KMS-11 (cell line): ENCODE data around the gene THEMIS.

ENCODE experiments used
- H2AFZ ChIP-seq: fragments of 200-600 bp; sonication (generic); 2 replicates; pipeline ENCODE4 v1.6.1; 2016; ENCODE audit warnings: antibody characterized with exemption, mixed run types, low read depth
- H3K27ac ChIP-seq: fragments of 200-600 bp; sonication (generic); 2 replicates; pipeline ENCODE4 v1.6.1; 2016; ENCODE audit warnings: mild to moderate bottlenecking, mixed run types
- H3K27me3 ChIP-seq: fragments of 200-600 bp; sonication (generic); 2 replicates; pipeline ENCODE4 v1.6.1; 2017; ENCODE audit warnings: mild to moderate bottlenecking, low read depth, mixed run types, moderate library complexity; ENCODE audit not compliant: insufficient read depth
- H3K36me3 ChIP-seq: fragments of 200-600 bp; sonication (generic); 2 replicates; pipeline ENCODE4 v1.6.1; 2017; ENCODE audit warnings: mild to moderate bottlenecking, mixed run types; ENCODE audit not compliant: insufficient read depth
- H3K4me1 ChIP-seq: fragments of 200-600 bp; sonication (generic); 2 replicates; pipeline ENCODE4 v1.6.1; 2016; ENCODE audit warnings: mild to moderate bottlenecking, low read depth, mixed run types; ENCODE audit not compliant: poor library complexity, severe bottlenecking
- H3K4me2 ChIP-seq: fragments of 200-600 bp; sonication (generic); 2 replicates; pipeline ENCODE4 v1.7.0; 2016; ENCODE audit warnings: mild to moderate bottlenecking, mixed run types
- H3K4me3 ChIP-seq: fragments of 200-600 bp; sonication (generic); IDR thresholded peaks from 2 replicates; pipeline ENCODE4 v1.6.1; 2017; ENCODE audit warnings: low read depth, low read length, mixed read lengths; ENCODE audit not compliant: insufficient read depth
- H3K79me2 ChIP-seq: fragments of 200-600 bp; sonication (generic); 2 replicates; pipeline ENCODE4 v1.6.1; 2016; ENCODE audit warnings: low read depth, mixed run types; ENCODE audit not compliant: insufficient read depth
- H3K9ac ChIP-seq: fragments of 200-600 bp; sonication (generic); 2 replicates; pipeline ENCODE4 v1.6.1; 2016; ENCODE audit warnings: mild to moderate bottlenecking, mixed run types
- H4K20me1 ChIP-seq: fragments of 200-600 bp; sonication (generic); 2 replicates; pipeline ENCODE4 v1.6.1; 2016; ENCODE audit warnings: mild to moderate bottlenecking, mixed run types; ENCODE audit not compliant: insufficient read depth
- TF ChIP-seq, protein P1 (sequence below): fragments of 200-600 bp; sonication (generic); conservative IDR thresholded peaks from 2 replicates; pipeline ENCODE4 v1.6.1; 2017; ENCODE audit warnings: low read depth, mild to moderate bottlenecking, antibody characterized with exemption, low read length, moderate library complexity, mixed read lengths

The THEMIS gene

GRCh38 chr6:127941228-127941627 is 40.4 kb upstream of the THEMIS start:
- Histone ChIP-seq H3K4me3 (no peak overlapping the region), H3K27me3 (no peaks in the 10 kb centered on the region), H3K9ac (no peak overlapping the region), H2AFZ (no peak overlapping the region), H3K4me1 (peaks cover 26% of the 10 kb centered on the region), H3K27ac (no peak overlapping the region), H4K20me1 (no peaks in the 10 kb centered on the region), H3K4me2 (no peak overlapping the region), H3K36me3 (no peaks in the 10 kb centered on the region), H3K79me2 (no peaks in the 10 kb centered on the region)
- TF ChIP-seq, protein P1, sequence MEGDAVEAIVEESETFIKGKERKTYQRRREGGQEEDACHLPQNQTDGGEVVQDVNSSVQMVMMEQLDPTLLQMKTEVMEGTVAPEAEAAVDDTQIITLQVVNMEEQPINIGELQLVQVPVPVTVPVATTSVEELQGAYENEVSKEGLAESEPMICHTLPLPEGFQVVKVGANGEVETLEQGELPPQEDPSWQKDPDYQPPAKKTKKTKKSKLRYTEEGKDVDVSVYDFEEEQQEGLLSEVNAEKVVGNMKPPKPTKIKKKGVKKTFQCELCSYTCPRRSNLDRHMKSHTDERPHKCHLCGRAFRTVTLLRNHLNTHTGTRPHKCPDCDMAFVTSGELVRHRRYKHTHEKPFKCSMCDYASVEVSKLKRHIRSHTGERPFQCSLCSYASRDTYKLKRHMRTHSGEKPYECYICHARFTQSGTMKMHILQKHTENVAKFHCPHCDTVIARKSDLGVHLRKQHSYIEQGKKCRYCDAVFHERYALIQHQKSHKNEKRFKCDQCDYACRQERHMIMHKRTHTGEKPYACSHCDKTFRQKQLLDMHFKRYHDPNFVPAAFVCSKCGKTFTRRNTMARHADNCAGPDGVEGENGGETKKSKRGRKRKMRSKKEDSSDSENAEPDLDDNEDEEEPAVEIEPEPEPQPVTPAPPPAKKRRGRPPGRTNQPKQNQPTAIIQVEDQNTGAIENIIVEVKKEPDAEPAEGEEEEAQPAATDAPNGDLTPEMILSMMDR = no peak

DNA sequence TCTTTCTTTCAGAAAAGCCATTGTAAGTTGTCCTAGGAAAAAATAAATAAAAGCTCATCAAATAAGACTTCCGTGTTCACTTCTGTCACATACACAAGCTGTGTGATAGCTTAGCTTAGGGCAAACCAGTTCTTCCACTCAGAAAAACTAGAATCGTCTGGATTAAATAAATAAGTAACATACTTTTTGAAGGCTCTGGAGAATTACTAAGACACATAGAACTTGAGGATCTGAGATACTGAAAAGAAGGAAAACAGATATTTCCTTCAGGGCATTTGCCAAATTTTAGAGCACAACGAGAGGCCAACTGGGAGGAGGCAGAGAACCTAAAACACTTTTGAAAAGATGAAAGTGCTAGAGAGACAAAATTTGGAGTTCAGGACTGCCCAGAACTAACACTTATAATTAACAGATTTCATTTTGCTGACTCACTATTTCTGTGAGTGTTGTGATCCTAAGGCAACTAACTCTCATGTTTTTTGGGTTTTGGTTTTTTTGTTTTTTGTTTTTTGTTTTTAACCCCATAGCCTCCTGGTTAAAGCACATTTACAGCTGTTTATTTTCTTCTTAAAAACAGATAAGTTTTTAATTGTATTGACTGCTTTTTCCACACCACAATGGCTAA is 38.7 kb upstream of the THEMIS start:
- Histone ChIP-seq H3K4me1 (peaks cover 37% of the 10 kb centered on the region), H3K4me2 (peak overlapping the region; percentile 3), H2AFZ (no peak overlapping the region), H4K20me1 (no peaks in the 10 kb centered on the region), H3K4me3 (no peak overlapping the region), H3K36me3 (no peaks in the 10 kb centered on the region), H3K27me3 (no peaks in the 10 kb centered on the region), H3K79me2 (no peaks in the 10 kb centered on the region), H3K9ac (no peak overlapping the region), H3K27ac (peak overlapping the region; percentile 6; the same call in 1 of the 2 replicates)
- TF ChIP-seq, protein P1 = no peak

DNA sequence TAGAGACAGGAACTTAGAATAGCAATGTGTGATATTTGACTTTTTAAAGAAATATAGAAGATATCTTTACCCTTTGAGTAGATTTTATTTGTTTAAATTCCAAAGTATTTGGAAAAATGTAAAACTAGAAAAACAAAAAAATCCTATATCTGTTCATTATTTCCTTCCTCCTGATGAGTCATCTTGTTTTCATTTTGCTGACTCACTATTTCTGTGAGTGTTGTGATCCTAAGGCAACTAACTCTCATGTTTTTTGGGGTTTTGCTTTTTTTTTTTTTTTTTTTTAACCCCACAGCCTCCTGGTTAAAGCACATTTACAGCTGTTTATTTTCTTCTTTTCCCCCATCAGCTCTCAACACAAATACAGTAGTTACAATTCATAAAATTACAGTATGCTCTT is 37.8 kb upstream of the THEMIS start:
- Histone ChIP-seq H2AFZ (no peak overlapping the region), H3K27ac (peak overlapping the region; percentile 6; the same call in 1 of the 2 replicates)
- TF ChIP-seq, protein P1 = no peak

GRCh38 chr6:127937747-127938146 is 36.9 kb upstream of the THEMIS start:
- H3K4me3 ChIP-seq = no peak overlapping the region
- H3K79me2 ChIP-seq = no peaks in the 10 kb centered on the region
- H3K27ac ChIP-seq = no peak overlapping the region
- H4K20me1 ChIP-seq = no peaks in the 10 kb centered on the region
- no peaks in the 10 kb centered on the region for H3K36me3 ChIP-seq
- H3K9ac ChIP-seq = no peak overlapping the region
- H2AFZ ChIP-seq = no peak overlapping the region
- H3K4me1 ChIP-seq = peaks cover 54% of the 10 kb centered on the region
- no peak overlapping the region for H3K4me2 ChIP-seq
- H3K27me3 ChIP-seq = no peaks in the 10 kb centered on the region
- TF ChIP-seq, protein P1 = no peak

More for the DNA sequence above, 37.8 kb upstream of the THEMIS start:
- Histone ChIP-seq H3K9ac (no peak overlapping the region), H4K20me1 (no peaks in the 10 kb centered on the region), H3K4me3 (no peak overlapping the region), H3K4me1 (peaks cover 44% of the 10 kb centered on the region), H3K27me3 (no peaks in the 10 kb centered on the region), H3K36me3 (no peaks in the 10 kb centered on the region), H3K79me2 (no peaks in the 10 kb centered on the region), H3K4me2 (peak overlapping the region; percentile 3)
